Ecto neural progenitor cell (in vitro differentiated cells): ENCODE results near the gene CST3.
"Not testable (repeated sequence)": the region's sequence is repeated elsewhere in the genome, so short reads cannot be mapped to it uniquely, and the experiment has no call there.

Source experiments
- DNase-seq: peaks from one replicate; pipeline ENCODE4 v3.0.0-alpha.2; 2018; ENCODE audit warnings: low spot score

The CST3 gene, protein sequence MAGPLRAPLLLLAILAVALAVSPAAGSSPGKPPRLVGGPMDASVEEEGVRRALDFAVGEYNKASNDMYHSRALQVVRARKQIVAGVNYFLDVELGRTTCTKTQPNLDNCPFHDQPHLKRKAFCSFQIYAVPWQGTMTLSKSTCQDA

GRCh38 chr20:23637282-23638221 is at the start of gene CST3:
TSS of gene CST3 (minus strand) at chr20:23637955. CDS start at chr20:23637862, 93 bp downstream.
- DNase-seq = peak; percentile 90

GRCh38 chr20:23686046-23686750 is 48.4 kb upstream of the CST3 start:
- DNase-seq = no peak

GRCh38 chr20:23685529-23685896 is 47.8 kb upstream of the CST3 start:
- DNase-seq = not testable (repeated sequence)

GRCh38 chr20:23684261-23684660 is 46.5 kb upstream of the CST3 start:
- no peak for DNase-seq

DNA sequence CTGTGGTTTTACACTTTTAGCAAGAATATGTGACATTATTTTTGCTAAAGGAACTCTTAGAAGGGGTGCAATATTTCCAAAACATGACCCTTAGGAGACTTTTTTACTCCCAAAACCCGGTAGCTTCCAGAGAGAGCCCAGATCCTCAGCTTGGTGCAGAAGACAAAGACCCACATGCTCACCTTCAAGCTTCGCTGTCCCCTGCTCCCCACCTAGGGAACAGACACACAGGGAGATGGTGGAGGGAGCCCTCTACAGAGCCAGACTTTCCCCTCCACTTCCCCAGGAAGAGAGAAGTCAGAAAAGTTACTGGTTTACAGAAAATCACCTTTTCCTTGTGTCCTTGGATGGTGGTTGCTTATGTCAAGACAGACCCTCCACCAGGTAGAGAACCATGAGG is 46.1 kb upstream of the CST3 start:
- no peak for DNase-seq

GRCh38 chr20:23683281-23683680 is 45.5 kb upstream of the CST3 start:
- no peak for DNase-seq

GRCh38 chr20:23680146-23680545 is 42.4 kb upstream of the CST3 start:
- peak; percentile 17 for DNase-seq

- DNase-seq = no peak
Measured at GRCh38 chr20:23679133-23680092, 41.7 kb upstream of the CST3 start.

DNA sequence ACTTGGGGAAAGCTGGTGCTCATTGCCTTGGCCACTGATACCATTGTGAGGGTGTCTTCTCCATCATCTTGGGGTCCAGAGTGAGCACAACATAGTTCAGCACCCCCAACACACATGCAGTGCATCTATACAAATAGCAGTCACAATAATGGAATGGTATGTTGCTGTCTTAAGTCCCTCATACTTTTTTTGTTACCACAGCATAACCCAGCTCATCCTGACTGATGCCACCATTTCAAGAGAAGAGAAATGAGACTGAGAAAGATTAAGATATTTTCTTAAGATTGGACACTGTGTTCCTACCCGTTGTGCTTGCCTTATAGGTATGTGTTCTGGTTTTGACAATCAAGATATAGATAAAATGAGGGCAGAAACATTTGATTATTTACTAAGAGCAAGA is 35.5 kb upstream of the CST3 start:
- no peak for DNase-seq

- DNase-seq = no peak
Measured at GRCh38 chr20:23672158-23672557, 34.4 kb upstream of the CST3 start.

GRCh38 chr20:23671479-23671878 is 33.7 kb upstream of the CST3 start:
- DNase-seq = no peak

- DNase-seq = no peak
Measured at GRCh38 chr20:23670361-23670760, 32.6 kb upstream of the CST3 start.

DNA sequence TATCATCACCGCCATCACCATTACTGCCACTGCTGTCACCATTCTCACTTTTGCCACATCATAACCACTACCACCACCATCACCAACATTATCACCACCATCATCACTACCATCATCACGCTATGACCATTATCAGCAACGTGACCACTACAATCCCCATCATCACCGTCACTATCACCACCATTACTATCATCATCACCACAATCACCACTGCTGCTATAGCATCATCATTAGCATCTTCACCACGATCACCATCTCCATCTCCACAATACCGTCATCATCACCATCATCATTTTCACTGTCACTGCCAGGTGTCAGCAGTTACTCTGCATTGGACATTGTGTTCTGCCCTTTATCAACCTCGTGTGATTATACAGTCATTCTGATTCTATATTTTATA is 32.1 kb upstream of the CST3 start:
- DNase-seq = no peak

GRCh38 chr20:23669327-23669726 is 31.6 kb upstream of the CST3 start:
- no peak for DNase-seq

DNA sequence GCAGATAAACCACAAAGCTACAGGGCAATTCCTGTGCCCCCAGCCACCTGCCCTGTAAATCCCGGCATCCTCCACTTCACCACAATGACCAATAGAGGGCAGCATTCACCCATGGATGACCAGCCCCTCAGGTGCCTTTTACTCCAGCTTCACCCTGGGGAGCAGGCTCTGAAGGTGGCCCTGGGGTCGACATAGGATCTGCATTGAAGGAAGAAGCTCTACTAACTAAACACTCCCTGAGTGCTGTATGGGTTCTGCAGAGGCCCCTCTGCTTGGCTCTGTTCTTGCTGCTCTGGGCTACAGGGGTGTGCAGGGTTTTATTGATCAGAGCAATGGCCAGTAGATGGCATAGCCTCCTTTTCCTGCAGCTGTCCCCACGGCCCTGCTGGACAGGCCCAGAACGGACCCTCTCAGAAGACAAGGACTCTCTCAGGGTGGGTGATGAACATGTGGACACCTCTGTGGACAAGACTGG is 30.8 kb upstream of the CST3 start:
- peak; percentile 78 for DNase-seq

- DNase-seq = no peak
Measured at GRCh38 chr20:23667666-23668065, 29.9 kb upstream of the CST3 start.

- no peak for DNase-seq
Measured at GRCh38 chr20:23666698-23667097, 28.9 kb upstream of the CST3 start.

GRCh38 chr20:23666189-23666588 is 28.4 kb upstream of the CST3 start:
- no peak for DNase-seq

GRCh38 chr20:23664954-23665353 is 27.2 kb upstream of the CST3 start:
- no peak for DNase-seq

- DNase-seq = not testable (repeated sequence)
Measured at GRCh38 chr20:23664046-23664445, 26.3 kb upstream of the CST3 start.

DNA sequence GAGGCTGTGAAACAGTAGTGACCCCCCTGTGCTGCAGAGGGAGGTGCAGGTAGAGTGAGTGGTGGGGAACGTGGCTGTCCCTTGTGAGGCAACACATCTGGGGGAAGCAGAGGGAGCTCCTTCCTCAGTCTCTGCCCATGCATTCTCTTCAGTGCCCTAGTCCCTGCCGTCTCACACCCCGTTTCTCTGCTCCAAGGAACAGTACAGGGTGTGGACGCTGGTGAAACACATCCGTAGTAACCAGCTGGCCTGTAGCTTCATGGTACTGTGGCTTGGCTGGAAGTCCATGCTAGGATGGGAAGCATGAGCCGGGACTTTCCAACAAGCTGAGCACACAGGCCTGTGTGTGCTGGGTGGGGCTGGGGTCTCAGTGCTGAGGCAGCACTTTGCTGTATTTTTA is 25.4 kb upstream of the CST3 start:
- DNase-seq = no peak
